Measurements from ENCODE around the gene PC. TPM values are rescaled to one million over a fixed set of nuclear protein-coding genes. Genes with fewer than 3 reads are reported as not detected.

Gene PC
- total RNA-seq, 1 donor from 2014 or later = 49.1 TPM

DNA sequence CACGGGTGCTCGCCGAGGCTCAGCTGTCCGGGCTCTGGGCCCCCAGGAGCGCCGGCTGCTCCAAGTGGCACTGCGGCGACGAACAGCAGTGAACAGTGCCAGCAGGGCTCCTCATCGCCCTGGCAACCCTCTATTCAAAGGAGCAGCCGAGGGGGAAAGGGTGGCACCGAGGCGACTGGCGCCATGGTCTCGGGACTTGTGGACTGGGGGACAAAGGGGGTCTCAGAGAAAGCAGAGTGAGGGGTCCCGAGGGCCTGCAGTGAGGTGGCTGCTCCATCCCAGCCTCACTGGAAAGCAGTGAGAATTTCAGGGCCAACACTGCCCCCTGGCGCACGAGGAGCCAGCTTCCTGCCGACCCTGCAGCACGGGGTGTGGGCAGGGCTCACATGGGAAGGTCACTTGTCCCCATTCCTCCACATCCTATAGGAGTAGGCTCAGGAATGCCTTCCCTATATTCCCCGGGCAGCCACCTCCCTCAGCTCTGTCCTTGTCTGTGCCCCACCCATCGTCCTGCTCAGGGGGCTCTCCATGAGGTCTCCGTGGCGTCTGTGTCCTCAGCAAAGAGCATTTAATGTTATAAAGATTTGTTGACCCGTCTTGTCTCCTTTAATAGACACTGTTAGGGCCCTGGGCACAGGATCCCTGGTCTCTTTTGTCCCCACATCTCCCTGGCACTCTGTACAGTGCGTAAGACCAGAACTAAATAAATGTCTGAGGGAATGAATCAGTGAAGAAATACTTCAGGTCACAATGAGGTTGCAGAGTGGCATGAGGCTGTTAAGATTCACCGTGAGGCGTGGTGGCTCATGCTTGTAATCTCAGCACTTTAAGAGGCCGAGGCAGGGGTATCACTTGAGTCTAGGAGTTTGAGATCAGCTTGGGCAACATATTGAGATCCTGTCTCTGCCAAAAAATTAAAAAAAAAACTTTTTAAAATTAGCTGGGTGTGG lies 74.9 kb downstream of the PC start:
- peaks cover 84% of the 10 kb centered on the region for H3K4me1 Mint-ChIP-seq (ENCODE audit: unreplicated experiment)
- no peaks in the 10 kb centered on the region for H3K36me3 Mint-ChIP-seq (ENCODE audit: unreplicated experiment)
- no peaks in the 10 kb centered on the region for H3K9me3 Mint-ChIP-seq (ENCODE audit: unreplicated experiment)
- no peak for DNase-seq (ENCODE audit: extremely low spot score, unreplicated experiment)
- no peaks in the 10 kb centered on the region for H3K27me3 Mint-ChIP-seq (ENCODE audit: unreplicated experiment)
- no peak overlapping the region for H3K4me3 Mint-ChIP-seq (ENCODE audit: unreplicated experiment)
- H3K27ac Mint-ChIP-seq (ENCODE audit: unreplicated experiment) = peak overlapping the region; percentile 78
- TF ChIP-seq, protein P1, sequence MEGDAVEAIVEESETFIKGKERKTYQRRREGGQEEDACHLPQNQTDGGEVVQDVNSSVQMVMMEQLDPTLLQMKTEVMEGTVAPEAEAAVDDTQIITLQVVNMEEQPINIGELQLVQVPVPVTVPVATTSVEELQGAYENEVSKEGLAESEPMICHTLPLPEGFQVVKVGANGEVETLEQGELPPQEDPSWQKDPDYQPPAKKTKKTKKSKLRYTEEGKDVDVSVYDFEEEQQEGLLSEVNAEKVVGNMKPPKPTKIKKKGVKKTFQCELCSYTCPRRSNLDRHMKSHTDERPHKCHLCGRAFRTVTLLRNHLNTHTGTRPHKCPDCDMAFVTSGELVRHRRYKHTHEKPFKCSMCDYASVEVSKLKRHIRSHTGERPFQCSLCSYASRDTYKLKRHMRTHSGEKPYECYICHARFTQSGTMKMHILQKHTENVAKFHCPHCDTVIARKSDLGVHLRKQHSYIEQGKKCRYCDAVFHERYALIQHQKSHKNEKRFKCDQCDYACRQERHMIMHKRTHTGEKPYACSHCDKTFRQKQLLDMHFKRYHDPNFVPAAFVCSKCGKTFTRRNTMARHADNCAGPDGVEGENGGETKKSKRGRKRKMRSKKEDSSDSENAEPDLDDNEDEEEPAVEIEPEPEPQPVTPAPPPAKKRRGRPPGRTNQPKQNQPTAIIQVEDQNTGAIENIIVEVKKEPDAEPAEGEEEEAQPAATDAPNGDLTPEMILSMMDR (IDR thresholded peaks at IDR 0.05) = peak; percentile 68

DNA sequence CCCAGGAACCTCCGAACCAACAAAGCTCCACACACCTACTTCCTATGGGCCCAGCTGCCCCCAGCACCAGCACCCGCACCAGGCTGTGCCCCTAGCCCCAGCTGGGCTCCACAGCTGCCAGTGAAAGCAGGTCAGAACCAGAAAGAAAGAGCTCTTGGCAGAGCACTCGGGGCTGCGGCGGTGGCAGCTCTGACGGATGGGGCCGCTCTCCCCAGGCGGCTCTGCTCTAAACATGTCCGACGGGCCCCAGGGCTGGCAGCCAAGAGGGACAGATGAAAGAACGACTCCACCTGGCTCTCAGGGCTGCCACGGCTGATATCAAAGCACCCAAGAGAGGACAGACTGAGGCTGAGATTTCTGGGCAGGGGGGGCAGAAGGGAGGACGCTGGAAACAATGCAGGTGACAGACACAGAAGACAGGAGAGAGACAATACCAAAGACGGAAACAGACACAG lies 75.6 kb downstream of the PC start:
- Mint-ChIP-seq H3K27me3 (ENCODE audit: unreplicated experiment) (no peaks in the 10 kb centered on the region), H3K27ac (ENCODE audit: unreplicated experiment) (peak overlapping the region; percentile 78), H3K36me3 (ENCODE audit: unreplicated experiment) (no peaks in the 10 kb centered on the region), H3K9me3 (ENCODE audit: unreplicated experiment) (no peaks in the 10 kb centered on the region), H3K4me3 (ENCODE audit: unreplicated experiment) (no peak overlapping the region), H3K4me1 (ENCODE audit: unreplicated experiment) (peaks cover 84% of the 10 kb centered on the region)
- TF ChIP-seq, protein P1 (IDR thresholded peaks at IDR 0.05) = no peak
- no peak for DNase-seq (ENCODE audit: extremely low spot score, unreplicated experiment)

DNA sequence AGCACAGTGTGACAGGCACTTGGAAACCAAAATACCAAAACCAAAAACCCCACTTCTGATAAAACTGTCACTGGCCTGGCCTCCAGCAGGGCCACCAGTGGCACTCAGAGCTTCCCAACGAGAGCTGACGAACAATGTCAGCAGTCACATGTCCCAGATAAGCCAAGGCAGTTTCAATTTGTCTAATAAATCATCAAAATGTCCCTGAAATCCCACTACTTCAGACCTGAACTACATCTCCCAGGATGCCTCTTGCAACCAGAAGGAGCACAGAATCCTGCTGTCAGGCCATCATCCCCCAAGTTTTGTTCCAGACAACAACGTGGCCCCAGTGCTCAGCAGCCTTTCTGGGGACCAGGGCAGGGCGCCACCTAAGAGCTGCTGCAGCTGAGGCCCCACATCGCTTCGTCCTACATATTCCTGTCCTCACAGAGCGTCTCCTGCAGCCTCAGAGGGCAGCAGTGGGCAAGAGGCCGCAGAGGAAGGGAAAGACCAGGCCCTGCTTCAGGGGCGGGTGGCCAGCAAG lies 76.2 kb downstream of the PC start:
- no peak overlapping the region for H3K4me3 Mint-ChIP-seq (ENCODE audit: unreplicated experiment)
- no peaks in the 10 kb centered on the region for H3K36me3 Mint-ChIP-seq (ENCODE audit: unreplicated experiment)
- peak overlapping the region; percentile 78 for H3K27ac Mint-ChIP-seq (ENCODE audit: unreplicated experiment)
- H3K4me1 Mint-ChIP-seq (ENCODE audit: unreplicated experiment) = peaks cover 80% of the 10 kb centered on the region
- DNase-seq (ENCODE audit: extremely low spot score, unreplicated experiment) = no peak
- no peaks in the 10 kb centered on the region for H3K27me3 Mint-ChIP-seq (ENCODE audit: unreplicated experiment)
- TF ChIP-seq, protein P1 (IDR thresholded peaks at IDR 0.05) = no peak
- H3K9me3 Mint-ChIP-seq (ENCODE audit: unreplicated experiment) = no peaks in the 10 kb centered on the region

DNA sequence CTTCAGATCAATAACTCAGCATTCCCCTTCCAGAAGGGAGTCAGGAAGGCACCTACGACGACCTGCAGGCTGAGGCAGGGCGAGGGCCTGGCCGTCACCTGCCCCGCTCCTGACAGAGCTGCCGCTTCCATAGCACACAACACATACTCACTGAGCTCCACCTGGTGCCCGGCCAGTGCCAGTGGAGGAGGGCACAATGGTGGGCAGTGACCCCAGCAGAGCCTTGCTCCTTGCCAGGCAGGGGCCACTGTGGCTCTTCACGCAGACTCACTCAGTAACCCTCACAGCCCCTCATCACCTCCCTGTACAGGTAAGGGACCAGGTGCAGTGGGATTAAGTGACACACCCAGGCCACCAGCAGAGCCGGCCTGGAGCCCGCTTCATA lies 76.7 kb downstream of the PC start:
- peaks cover 76% of the 10 kb centered on the region for H3K4me1 Mint-ChIP-seq (ENCODE audit: unreplicated experiment)

More for the DNA sequence above, 76.7 kb downstream of the PC start:
- Mint-ChIP-seq H3K27me3 (ENCODE audit: unreplicated experiment) (no peaks in the 10 kb centered on the region), H3K4me3 (ENCODE audit: unreplicated experiment) (no peak overlapping the region), H3K27ac (ENCODE audit: unreplicated experiment) (no peak overlapping the region), H3K36me3 (ENCODE audit: unreplicated experiment) (no peaks in the 10 kb centered on the region), H3K9me3 (ENCODE audit: unreplicated experiment) (no peaks in the 10 kb centered on the region)
- TF ChIP-seq, protein P1 (IDR thresholded peaks at IDR 0.05) = no peak
- no peak for DNase-seq (ENCODE audit: extremely low spot score, unreplicated experiment)

All from osteocyte (in vitro differentiated cells).